Kidney (tissue), 14 donors: ENCODE measurements around the gene ARHGAP20. TPM values are rescaled to one million over a fixed set of nuclear protein-coding genes. Genes with fewer than 3 reads are reported as not detected.

Source experiments
- DNase-seq, 5 donors: peaks; one replicate each; pipeline ENCODE4 v3.0.0-alpha.2; 2013 to 2020
- FAIRE-seq: peaks from 2 replicates; lab custom pipeline; 2012; peaks lifted over from hg19 to GRCh38; lab: Jason Lieb, UNC
- H3K27ac ChIP-seq, 2 donors: one replicate each; pipeline ENCODE4 v1.7.0; 2013; ENCODE audit warnings: low read depth in 2 of 2, low read length in 2 of 2, inconsistent platforms in 1 of 2
- H3K27me3 ChIP-seq: one replicate; pipeline ENCODE4 v1.7.1; 2013; ENCODE audit warnings: low read length, inconsistent platforms; ENCODE audit not compliant: control insufficient read depth, insufficient read depth
- H3K36me3 ChIP-seq, 3 donors: one replicate each; pipeline versions ENCODE4 v1.7.0 to v1.7.1; 2013; ENCODE audit warnings: low read length in 3 of 3, control low read depth in 1 of 3, inconsistent platforms in 1 of 3; ENCODE audit not compliant: insufficient read depth in 3 of 3, control insufficient read depth in 2 of 3
- H3K4me1 ChIP-seq, 3 donors: one replicate each; pipeline versions ENCODE4 v1.7.0 to v1.7.1; 2013; ENCODE audit warnings: low read length in 3 of 3, inconsistent platforms in 1 of 3, low read depth in 1 of 3; ENCODE audit not compliant: control insufficient read depth in 2 of 3, insufficient read depth in 2 of 3
- H3K4me3 ChIP-seq, 3 donors: one replicate each; pipeline versions ENCODE4 v1.7.0 to v1.8.1; 2013; ENCODE audit warnings: low read length in 3 of 3, control low read depth in 1 of 3, inconsistent platforms in 1 of 3
- H3K9ac ChIP-seq, 3 donors: one replicate each; pipeline versions ENCODE4 v1.7.0 to v1.7.1; 2013; ENCODE audit warnings: low read length in 3 of 3, control low read depth in 1 of 3, inconsistent platforms in 1 of 3
- H3K9me3 ChIP-seq, 3 donors: one replicate each; pipeline versions ENCODE4 v1.7.0 to v1.7.1; 2013; ENCODE audit warnings: low read length in 3 of 3, control low read depth in 1 of 3, inconsistent platforms in 1 of 3; ENCODE audit not compliant: control insufficient read depth in 2 of 3, insufficient read depth in 1 of 3
- intact Hi-C: fragments of 100-400 bp; cut with DNase I; formaldehyde crosslinking; loops from one replicate; pipeline ENCODE4 v1.11.1; 2022
- polyA plus RNA-seq: library from polyadenylated mRNA; stranded (reverse); fragments of 350-450 nt; fragmentation: Illumina TruSeq; extraction: RNeasy Lipid Tissue Mini Kit (QIAGEN cat#74804); gene quantifications from one replicate; pipeline ENCODE4 v1.2.3, GENCODE V29; 2014; ENCODE audit warnings: low read depth, low replicate concordance; ENCODE audit not compliant: insufficient read depth
- total RNA-seq: library from RNA; stranded (reverse); fragmentation: NEBNext Ultra II Directional; extraction: Animal tissue kit (Norgen Biotek cat#: 25700); gene quantifications from one replicate; pipeline ENCODE4 v1.2.1, GENCODE V29; 2021
- TF ChIP-seq, protein P1 (sequence below): IDR thresholded peaks from 3 replicates; pipeline ENCODE4 v1.5.1; 2012; ENCODE audit warnings: mild to moderate bottlenecking, moderate library complexity, borderline replicate concordance; ENCODE audit not compliant: insufficient read depth; ENCODE audit errors: extremely low read depth
- donor health status: control.
- donor health status: control.
- donor health status: control.
- donor health status: control.
- donor health status: control.
- donor health status: DM: yes; HTN: yes; CAD: no.
- donor health status: Normal renal cell carcinoma (clear cell type).

ARHGAP20 gene
- total and polyA plus RNA-seq, 2 donors from 2014 or later, result 0.11 to 1.4 TPM

GRCh38 chr11:110759972-110760381 lies 47.7 kb upstream of the ARHGAP20 start:
- H3K4me1 ChIP-seq, result no peaks in the 10 kb centered on the region

DNA sequence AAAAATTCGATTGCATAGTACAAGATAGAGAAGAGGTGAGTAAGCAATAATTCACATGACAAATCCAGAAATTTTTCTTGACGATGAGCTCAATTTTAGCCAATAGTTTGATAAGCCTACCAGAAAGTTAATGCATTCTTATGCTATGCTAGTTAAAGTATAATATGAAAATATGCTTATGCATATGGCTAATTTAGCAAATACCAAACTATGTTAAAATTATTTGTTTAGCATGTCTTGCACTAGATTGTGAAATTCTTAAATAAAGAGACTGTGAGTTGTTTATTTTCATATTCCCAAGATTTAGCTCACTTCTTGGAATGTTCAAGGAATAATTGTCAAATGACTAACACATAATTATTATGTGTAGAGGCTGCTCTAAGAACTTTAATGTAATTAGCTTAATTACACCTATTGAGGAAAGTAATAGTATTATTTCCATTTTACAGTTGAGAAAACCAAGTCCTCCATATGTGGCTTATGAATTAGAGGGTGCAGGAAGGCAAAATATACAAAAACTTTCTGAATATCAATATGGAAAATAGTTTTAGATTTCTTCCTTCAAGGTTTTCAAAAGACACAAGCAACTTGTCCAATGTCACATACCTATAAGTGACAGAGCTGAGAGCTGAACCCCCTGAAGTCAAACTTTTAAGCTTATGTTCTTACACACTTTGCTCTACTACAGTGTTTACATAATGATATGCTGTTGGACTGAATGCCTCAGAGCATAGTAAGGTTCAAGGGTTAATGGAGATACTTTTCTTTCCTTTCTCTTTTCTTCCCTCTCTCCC lies 45.9 kb upstream of the ARHGAP20 start:
- DNase-seq (no peak), FAIRE-seq (no peak)
- H3K27ac ChIP-seq, result no peak overlapping the region
- no peaks in the 10 kb centered on the region for H3K27me3 ChIP-seq
- TF ChIP-seq, protein P1, sequence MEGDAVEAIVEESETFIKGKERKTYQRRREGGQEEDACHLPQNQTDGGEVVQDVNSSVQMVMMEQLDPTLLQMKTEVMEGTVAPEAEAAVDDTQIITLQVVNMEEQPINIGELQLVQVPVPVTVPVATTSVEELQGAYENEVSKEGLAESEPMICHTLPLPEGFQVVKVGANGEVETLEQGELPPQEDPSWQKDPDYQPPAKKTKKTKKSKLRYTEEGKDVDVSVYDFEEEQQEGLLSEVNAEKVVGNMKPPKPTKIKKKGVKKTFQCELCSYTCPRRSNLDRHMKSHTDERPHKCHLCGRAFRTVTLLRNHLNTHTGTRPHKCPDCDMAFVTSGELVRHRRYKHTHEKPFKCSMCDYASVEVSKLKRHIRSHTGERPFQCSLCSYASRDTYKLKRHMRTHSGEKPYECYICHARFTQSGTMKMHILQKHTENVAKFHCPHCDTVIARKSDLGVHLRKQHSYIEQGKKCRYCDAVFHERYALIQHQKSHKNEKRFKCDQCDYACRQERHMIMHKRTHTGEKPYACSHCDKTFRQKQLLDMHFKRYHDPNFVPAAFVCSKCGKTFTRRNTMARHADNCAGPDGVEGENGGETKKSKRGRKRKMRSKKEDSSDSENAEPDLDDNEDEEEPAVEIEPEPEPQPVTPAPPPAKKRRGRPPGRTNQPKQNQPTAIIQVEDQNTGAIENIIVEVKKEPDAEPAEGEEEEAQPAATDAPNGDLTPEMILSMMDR, result no peak
- H3K9me3 ChIP-seq, result peaks cover 0 to under 1% (median 0%) of the 10 kb centered on the region in 3 donors
- H3K4me1 ChIP-seq, result no peaks in the 10 kb centered on the region
- no peaks in the 10 kb centered on the region for H3K36me3 ChIP-seq
- intact Hi-C loops, result no loop called here
- H3K4me3 ChIP-seq, result no peak overlapping the region
- no peak overlapping the region for H3K9ac ChIP-seq

More at GRCh38 chr11:110759972-110760381, 47.7 kb upstream of the ARHGAP20 start:
- intact Hi-C loops, result no loop called here
- Histone ChIP-seq H3K27ac (no peak overlapping the region), H3K9me3 (no peaks in the 10 kb centered on the region), H3K9ac (no peak overlapping the region), H3K36me3 (no peaks in the 10 kb centered on the region), H3K27me3 (no peaks in the 10 kb centered on the region), H3K4me3 (no peak overlapping the region)
- FAIRE-seq (no peak), DNase-seq (no peak)
- TF ChIP-seq, protein P1, result no peak

DNA sequence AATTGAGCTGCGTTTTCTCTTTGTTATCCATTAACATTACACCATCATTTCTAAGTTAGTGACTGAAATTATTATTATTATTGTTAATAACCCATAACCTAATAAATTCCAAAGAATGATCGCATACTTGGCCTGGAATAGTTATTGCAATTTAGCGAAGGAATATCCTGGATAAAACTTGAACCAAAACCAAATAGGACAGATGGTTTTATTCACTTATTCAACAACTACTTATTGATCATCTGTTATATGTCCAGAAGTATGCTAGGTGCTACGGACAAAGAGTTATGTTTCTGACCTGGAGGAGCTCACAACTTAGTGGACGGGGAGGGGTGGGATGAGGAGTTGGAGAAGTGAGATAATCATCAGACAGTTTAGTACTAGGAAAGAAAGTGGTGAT lies 44.8 kb upstream of the ARHGAP20 start:
- peaks cover 0 to 7% (median 0%) of the 10 kb centered on the region in 3 donors for H3K9me3 ChIP-seq
- H3K27me3 ChIP-seq, result no peaks in the 10 kb centered on the region
- intact Hi-C loops, result no loop called here
- no peak for DNase-seq
- no peak overlapping the region for H3K27ac ChIP-seq
- H3K36me3 ChIP-seq, result no peaks in the 10 kb centered on the region
- TF ChIP-seq, protein P1, result no peak
- no peaks in the 10 kb centered on the region for H3K4me1 ChIP-seq
- H3K4me3 ChIP-seq, result no peak overlapping the region
- FAIRE-seq, result no peak
- H3K9ac ChIP-seq, result no peak overlapping the region
